ENCODE data around the gene PHYH. TPM values are rescaled to one million over a fixed set of nuclear protein-coding genes. Genes with fewer than 3 reads are reported as not detected.
"Not testable (repeated sequence)": the region's sequence is repeated elsewhere in the genome, so short reads cannot be mapped to it uniquely, and the experiment has no call there.

The PHYH gene
- polyA plus RNA-seq, 6 donors from 2014 or later: 7.0 to 15.3 (median 8.8) TPM

DNA sequence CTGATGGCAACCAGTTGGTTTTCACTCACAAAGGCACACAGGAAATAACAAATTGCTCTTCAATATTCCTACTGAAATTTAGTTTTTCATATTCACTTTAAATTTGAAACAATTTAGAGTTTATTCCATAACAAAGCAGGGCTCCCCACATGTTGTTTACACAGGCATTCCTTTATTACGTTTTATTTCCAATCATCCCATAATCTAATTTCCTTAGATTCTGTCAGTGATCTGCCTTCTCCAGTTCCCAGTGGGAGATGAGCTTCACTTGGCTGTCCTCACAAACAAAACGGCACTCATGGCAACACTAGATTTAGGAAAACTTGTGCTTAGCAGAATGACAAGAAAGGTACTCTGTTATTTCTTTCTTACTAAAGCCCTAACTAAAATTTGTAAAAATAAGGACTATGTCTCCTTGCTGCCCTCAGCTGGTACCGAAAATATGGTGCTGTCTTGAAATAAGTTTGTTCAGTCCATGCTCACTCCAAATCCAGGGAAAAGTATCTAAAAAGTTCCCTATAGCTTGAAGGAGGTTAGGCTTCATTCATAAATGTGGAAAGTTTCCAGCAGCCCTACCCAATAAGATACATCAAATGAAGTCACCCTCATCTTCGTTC lies 23.0 kb downstream of the PHYH start:
- Mint-ChIP-seq H3K4me1 (no peaks in the 10 kb centered on the region), H3K27ac (peak overlapping the region in 1 of 6 donors; percentile 28)

DNA sequence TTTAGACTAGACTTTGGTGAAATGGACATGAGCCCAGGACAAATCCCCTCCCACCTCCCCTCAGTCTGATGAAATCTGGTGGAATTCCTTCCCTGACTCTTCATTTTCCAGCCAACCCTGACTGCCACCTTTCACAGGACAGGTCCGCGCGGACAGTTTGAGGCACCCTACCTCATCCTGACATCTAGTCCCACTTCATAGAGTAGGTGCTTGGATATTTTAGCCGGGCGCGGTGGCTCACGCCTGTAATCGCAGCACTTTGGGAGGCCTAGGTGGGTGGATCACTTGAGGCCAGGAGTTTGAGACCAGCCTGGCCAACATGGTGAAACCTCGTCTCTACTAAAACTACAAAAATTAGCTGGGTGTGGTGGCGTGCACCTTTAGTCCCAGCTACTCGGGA lies 23.7 kb downstream of the PHYH start:
- not testable (repeated sequence) for H3K4me1 Mint-ChIP-seq; H3K9me3 Mint-ChIP-seq; H3K27ac Mint-ChIP-seq; H3K27me3 Mint-ChIP-seq; H3K36me3 Mint-ChIP-seq; ATAC-seq (ENCODE audit: low read depth in 2 of 2); H3K4me3 Mint-ChIP-seq; DNase-seq

More for the DNA sequence above, 23.0 kb downstream of the PHYH start:
- no peak for ATAC-seq (ENCODE audit: low read depth in 2 of 2)
- H3K9me3 Mint-ChIP-seq: no peaks in the 10 kb centered on the region
- no peak for DNase-seq
- no peaks in the 10 kb centered on the region for H3K36me3 Mint-ChIP-seq
- no peaks in the 10 kb centered on the region for H3K27me3 Mint-ChIP-seq
- no peak overlapping the region for H3K4me3 Mint-ChIP-seq

DNA sequence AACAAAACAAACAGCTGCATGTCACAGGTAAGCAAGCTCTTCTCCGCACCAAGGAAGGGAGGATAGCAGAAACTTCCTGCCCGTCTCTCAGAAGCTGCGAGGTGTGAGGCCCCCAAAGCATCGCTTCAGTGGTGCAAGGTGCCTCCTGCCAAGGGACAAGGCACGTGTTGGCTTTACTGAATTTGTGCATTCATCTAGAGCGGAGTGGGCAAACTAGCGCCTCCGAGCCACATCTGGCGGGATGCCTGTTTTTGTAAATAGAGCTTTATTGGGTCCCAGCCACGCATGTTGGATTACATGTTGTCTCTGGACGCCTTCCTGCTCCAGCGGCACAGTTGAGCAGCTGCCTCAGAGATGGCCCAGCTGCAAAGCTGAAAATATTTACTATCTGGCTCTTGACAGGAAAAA lies 27.7 kb downstream of the PHYH start:
- DNase-seq (no peak), ATAC-seq (ENCODE audit: low read depth in 2 of 2) (no peak)
- Mint-ChIP-seq H3K27ac (no peak overlapping the region), H3K4me3 (no peak overlapping the region), H3K27me3 (no peaks in the 10 kb centered on the region), H3K9me3 (no peaks in the 10 kb centered on the region), H3K36me3 (no peaks in the 10 kb centered on the region), H3K4me1 (no peaks in the 10 kb centered on the region)

DNA sequence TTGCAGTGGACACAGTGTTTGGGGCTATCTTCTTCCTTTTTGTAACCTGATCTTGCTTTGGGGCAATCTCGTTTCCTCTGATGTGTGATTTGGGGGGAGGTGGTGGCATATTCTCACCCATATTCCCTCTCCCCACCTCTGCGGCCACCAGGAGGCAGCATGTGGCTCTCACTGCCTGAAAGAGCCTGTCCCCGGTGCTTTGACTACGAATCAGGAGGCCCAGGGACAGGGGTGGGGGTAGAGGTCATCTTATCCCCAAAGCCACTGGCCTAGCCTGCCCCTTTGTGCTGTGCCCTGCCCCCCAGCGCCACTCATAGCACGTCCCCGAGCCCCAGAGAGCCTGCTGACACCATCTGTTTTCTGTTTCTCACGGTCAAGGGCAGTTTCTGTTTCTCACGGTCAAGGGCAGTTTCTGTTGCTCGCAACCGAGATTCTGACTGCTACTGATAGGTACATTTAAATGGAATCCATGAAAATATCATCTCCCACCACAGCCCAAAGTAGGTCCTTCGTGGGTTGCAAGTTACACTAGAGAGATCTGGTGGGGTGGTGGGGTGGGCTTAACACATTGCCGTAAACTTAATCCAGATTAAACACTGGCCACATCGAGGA lies 28.2 kb downstream of the PHYH start:
- Mint-ChIP-seq H3K36me3 (no peaks in the 10 kb centered on the region), H3K4me1 (no peaks in the 10 kb centered on the region), H3K27ac (peak overlapping the region in 2 of 6 donors; percentile 29 to 78), H3K27me3 (no peaks in the 10 kb centered on the region), H3K9me3 (no peaks in the 10 kb centered on the region), H3K4me3 (no peak overlapping the region)
- ATAC-seq (ENCODE audit: low read depth in 2 of 2): peak; percentile 43 to 49
- peak; percentile 15 for DNase-seq

DNA sequence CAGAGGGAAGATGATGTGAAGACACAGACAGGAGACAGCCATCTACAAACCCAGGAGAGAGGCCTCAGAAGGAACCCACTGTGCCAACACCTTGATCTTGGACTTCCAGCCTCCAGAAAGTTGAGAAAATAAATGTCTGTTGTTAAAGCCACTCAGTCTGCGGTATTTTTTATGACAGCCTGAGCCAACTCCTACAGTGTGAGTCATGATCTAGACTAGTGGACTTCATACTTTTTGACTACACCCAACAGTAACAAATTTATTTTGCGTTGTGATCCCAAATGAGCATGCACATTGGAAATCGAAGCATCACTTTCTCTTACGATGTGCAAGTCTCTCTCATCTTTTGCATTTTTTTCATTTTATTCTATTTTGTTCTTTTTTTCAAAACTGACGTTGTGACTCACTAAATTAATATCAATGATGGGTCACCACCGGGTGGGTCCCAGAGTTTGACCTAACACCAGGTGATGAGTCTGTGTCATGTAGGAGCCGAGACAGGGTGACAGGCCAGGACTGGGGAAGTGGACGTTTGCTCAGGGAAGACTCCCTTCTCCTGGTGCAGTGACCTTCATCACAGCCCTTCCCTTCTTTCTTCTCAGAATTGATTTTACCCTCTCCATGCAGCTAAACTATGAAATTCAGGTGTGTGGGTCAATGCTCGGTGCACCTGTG lies 28.9 kb downstream of the PHYH start:
- H3K27ac Mint-ChIP-seq: peak overlapping the region in 2 of 6 donors; percentile 33 to 53
- no peaks in the 10 kb centered on the region for H3K36me3 Mint-ChIP-seq
- peaks cover 3 to 4% (median 4%) of the 10 kb centered on the region in 3 donors for H3K27me3 Mint-ChIP-seq
- H3K4me3 Mint-ChIP-seq: no peak overlapping the region
- DNase-seq: no peak
- H3K9me3 Mint-ChIP-seq: no peaks in the 10 kb centered on the region
- ATAC-seq (ENCODE audit: low read depth in 2 of 2): no peak
- no peaks in the 10 kb centered on the region for H3K4me1 Mint-ChIP-seq

DNA sequence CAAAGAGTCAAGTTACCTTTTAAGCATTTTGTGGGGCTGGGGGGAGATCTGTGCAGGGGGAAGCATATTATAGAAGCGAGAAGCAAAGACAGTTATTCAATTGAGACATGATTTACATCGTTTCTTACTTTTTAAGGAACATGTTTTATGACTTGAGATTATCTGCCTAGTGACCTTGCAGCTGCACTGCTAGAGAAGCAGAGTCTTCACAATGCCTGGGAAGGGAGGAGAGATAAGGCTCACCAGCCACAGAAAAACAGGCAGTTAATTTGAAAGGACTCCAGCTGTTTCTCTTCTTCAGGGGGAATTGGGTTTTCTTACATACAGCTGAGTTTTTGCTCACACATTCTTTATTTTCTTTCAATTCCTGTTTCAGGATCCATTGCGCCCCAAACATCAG lies 31.0 kb downstream of the PHYH start:
- no peak overlapping the region for H3K27ac Mint-ChIP-seq
- H3K27me3 Mint-ChIP-seq: peaks cover 7 to 20% (median 13%) of the 10 kb centered on the region in 3 donors
- no peaks in the 10 kb centered on the region for H3K4me1 Mint-ChIP-seq
- H3K9me3 Mint-ChIP-seq: no peaks in the 10 kb centered on the region
- ATAC-seq (ENCODE audit: low read depth in 2 of 2): no peak
- H3K4me3 Mint-ChIP-seq: no peak overlapping the region
- H3K36me3 Mint-ChIP-seq: no peaks in the 10 kb centered on the region
- DNase-seq: no peak

DNA sequence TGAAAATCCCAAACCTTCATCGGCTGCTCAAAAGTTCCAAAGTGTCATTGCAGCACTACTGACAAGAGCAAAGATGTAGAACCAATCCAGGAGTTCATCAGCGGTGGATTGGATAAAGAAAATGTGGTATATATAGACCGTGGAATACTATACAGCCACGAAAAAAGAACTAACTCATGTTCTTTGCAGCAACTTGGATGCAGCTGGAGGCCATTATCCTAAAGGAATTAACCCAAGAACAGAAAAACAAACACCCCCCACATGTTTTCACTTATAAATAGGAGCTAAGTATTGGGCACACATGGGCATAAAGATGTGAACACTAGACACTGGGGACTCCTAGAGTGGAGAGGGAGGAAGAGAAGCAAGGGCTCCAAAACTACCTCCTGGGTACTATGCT lies 31.6 kb downstream of the PHYH start:
- ATAC-seq (ENCODE audit: low read depth in 2 of 2): no peak

DNA sequence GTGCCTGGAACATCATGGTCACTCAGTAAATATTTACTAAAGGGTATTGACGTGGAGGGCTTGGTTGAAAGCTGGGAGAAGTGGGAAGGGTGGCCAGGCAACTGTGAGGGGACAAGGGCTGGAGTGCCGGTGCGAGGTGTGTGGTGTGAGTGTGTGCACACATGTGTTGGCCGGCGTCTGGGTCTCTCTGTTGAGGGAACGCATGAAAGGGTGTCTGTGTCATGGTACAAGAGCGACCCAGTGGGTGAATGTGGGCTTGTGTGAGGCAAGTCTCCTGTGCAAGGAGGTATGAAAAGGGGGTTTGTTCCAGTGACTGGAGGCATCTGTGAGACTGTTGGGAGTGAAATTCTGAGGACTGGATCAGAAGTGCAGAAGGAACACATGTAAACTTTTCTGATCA lies 36.3 kb downstream of the PHYH start:
- H3K4me1 Mint-ChIP-seq: no peaks in the 10 kb centered on the region
- H3K27ac Mint-ChIP-seq: no peak overlapping the region
- peaks cover 20 to 32% (median 25%) of the 10 kb centered on the region in 3 donors for H3K27me3 Mint-ChIP-seq
- peaks cover 0 to 9% of the 10 kb centered on the region in 2 donors for H3K36me3 Mint-ChIP-seq
- peaks cover 3 to 18% (median 7%) of the 10 kb centered on the region in 7 donors for H3K9me3 Mint-ChIP-seq
- ATAC-seq (ENCODE audit: low read depth in 2 of 2) (no peak), DNase-seq (no peak)
- H3K4me3 Mint-ChIP-seq: no peak overlapping the region

More for the DNA sequence above, 31.6 kb downstream of the PHYH start:
- DNase-seq: no peak
- peaks cover 12 to 25% (median 16%) of the 10 kb centered on the region in 3 donors for H3K27me3 Mint-ChIP-seq
- H3K4me3 Mint-ChIP-seq: no peak overlapping the region
- no peak overlapping the region for H3K27ac Mint-ChIP-seq
- no peaks in the 10 kb centered on the region for H3K4me1 Mint-ChIP-seq
- peaks cover 0 to 3% of the 10 kb centered on the region in 2 donors for H3K36me3 Mint-ChIP-seq
- peaks cover 0 to 2% (median 0%) of the 10 kb centered on the region in 7 donors for H3K9me3 Mint-ChIP-seq

DNA sequence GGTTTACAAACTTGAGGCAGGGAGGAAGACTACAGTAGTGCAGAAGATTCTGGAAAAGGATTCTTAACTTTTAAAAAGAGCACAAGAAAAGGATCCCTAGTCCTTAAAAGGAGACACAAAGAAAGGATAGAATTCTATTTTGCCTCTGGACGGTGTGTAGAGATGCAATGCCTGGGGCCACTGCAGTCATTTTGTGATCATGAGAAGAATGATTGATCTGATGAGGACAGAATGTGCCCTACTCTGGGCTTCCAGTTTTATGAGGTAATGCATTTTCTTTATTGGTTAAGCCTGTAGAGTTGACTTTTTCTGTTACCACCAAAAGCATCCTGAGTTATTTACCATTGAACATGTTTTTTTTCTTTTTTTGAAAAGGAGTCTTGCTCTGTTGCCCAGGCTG lies 37.4 kb downstream of the PHYH start:
- Mint-ChIP-seq H3K9me3 (peaks cover 3 to 23% (median 7%) of the 10 kb centered on the region in 7 donors), H3K4me3 (no peak overlapping the region), H3K27ac (no peak overlapping the region), H3K36me3 (peaks cover 0 to 9% of the 10 kb centered on the region in 2 donors), H3K27me3 (peaks cover 20 to 32% (median 25%) of the 10 kb centered on the region in 3 donors), H3K4me1 (no peaks in the 10 kb centered on the region)
- no peak for DNase-seq
- ATAC-seq (ENCODE audit: low read depth in 2 of 2): no peak

DNA sequence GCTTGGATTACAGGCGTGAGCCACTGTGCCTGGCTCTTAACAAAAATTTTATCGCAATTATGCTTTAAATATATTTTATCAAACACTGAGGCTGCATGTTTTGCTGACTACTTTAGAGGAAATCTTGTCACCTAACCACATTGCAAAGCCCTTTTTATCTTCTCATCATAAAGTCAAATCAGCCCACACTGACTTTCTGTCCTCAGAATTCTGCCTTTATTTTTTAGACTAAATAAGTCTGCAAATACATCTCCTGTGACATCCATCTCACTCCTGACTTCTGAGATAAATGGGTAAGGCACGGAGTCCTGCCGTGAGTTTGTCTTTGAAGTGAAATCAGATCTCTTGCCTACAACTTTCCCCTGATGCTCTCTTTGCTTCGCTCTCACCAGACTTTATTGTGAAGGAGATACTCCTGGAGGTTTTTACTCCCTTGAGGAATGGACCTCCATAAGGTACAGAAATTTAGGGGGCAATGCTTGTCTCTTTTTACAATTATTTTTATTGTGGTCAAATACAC lies 42.2 kb downstream of the PHYH start:
- no peak for ATAC-seq (ENCODE audit: low read depth in 2 of 2)
- Mint-ChIP-seq H3K27ac (no peak overlapping the region), H3K36me3 (no peaks in the 10 kb centered on the region), H3K27me3 (peaks cover under 1 to 5% (median 4%) of the 10 kb centered on the region in 3 donors), H3K9me3 (peaks cover 0 to 19% (median 5%) of the 10 kb centered on the region in 7 donors), H3K4me3 (no peak overlapping the region), H3K4me1 (no peaks in the 10 kb centered on the region)
- no peak for DNase-seq

DNA sequence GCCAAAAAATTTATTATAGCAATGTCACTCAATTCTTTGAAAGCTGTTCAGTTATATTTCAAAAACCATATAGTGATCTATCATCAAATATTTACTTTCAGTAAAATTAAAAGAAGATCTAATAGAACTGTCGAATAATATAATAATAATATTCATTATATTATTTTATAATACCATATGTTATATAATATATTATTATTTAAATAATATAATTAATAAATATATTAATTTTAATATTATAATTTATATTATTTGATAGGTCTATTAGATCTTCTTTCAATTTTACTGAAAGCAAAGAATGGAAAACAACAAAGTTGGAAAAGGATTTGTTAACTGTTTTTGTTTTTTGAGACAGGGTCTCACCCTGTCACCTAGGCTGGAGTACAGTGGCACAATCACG lies 43.2 kb downstream of the PHYH start:
- Mint-ChIP-seq H3K36me3 (no peaks in the 10 kb centered on the region), H3K4me1 (peaks cover 0 to 4% (median 0%) of the 10 kb centered on the region in 3 donors), H3K27ac (no peak overlapping the region), H3K4me3 (no peak overlapping the region), H3K27me3 (no peaks in the 10 kb centered on the region), H3K9me3 (peaks cover 0 to 16% (median 5%) of the 10 kb centered on the region in 7 donors)
- DNase-seq (no peak), ATAC-seq (ENCODE audit: low read depth in 2 of 2) (no peak)

DNA sequence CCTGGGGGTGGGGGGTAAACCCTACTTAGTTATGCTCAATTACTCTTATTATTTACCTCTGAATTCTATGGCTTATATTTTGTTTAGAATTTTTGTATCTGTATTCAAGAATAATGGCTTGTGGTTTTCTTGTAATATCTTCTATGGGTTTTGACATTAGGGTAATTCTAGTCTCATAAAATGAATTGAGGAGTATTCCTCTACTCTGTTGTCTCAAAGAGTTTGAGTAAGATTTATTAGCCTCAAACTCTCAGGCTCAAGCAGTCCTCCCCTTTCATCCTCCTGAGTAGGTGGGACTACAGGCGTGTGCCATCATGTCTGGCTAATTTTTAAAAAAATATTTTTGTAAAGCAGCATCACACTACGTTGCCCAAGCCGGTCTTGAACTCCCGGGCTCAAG lies 46.1 kb downstream of the PHYH start:
- no peak overlapping the region for H3K4me3 Mint-ChIP-seq
- DNase-seq (no peak), ATAC-seq (ENCODE audit: low read depth in 2 of 2) (no peak)
- no peaks in the 10 kb centered on the region for H3K27me3 Mint-ChIP-seq
- H3K4me1 Mint-ChIP-seq: peaks cover 0 to 4% (median 0%) of the 10 kb centered on the region in 3 donors
- no peak overlapping the region for H3K27ac Mint-ChIP-seq
- H3K9me3 Mint-ChIP-seq: peaks cover 0 to 7% (median 0%) of the 10 kb centered on the region in 7 donors
- no peaks in the 10 kb centered on the region for H3K36me3 Mint-ChIP-seq

DNA sequence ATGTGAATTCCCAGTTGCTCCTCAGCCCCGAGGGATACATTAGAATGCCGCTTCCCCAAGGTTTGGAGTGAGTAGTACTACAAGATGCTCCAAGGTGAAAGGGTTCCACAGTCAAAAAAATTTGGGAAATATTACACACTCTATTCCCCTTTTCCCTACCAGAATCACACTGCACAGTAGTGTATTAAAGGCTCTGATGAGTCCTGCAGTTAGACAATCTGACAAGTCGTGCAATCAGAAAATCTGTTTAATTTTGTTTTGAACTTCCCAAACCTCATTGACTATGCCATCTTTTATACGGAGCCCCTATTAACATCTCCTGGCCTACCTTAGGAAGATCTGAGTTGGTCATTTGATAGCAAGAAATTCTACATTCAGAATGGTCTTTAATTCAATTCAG lies 52.1 kb downstream of the PHYH start:
- H3K4me1 Mint-ChIP-seq: peaks cover 0 to 4% (median 0%) of the 10 kb centered on the region in 3 donors
- no peak overlapping the region for H3K27ac Mint-ChIP-seq
- DNase-seq: no peak
- H3K9me3 Mint-ChIP-seq: no peaks in the 10 kb centered on the region
- no peak for ATAC-seq (ENCODE audit: low read depth in 2 of 2)
- no peaks in the 10 kb centered on the region for H3K27me3 Mint-ChIP-seq
- no peaks in the 10 kb centered on the region for H3K36me3 Mint-ChIP-seq
- H3K4me3 Mint-ChIP-seq: no peak overlapping the region

DNA sequence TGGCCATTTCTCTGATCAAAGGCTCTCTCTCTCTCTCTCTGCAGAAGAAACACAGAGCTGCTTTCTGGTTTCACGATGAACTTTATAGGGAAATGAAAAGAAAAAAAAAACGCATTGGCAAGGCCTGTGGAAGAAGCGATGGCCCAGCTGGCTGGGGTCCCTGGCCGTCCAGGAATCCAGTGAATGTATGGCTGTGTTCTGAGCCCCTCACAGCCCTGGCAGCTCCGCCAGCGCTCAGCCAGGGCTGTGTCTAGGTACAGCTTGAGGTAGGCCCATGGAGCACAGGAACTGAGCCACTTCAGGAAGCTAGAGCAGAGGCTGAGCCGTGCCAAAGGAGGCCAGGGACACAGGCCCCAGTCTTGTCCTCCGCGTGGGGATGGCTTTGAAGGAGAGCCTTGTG lies 52.6 kb downstream of the PHYH start:
- Mint-ChIP-seq H3K4me1 (peaks cover 0 to under 1% (median 0%) of the 10 kb centered on the region in 3 donors), H3K27me3 (no peaks in the 10 kb centered on the region), H3K9me3 (no peaks in the 10 kb centered on the region), H3K36me3 (no peaks in the 10 kb centered on the region), H3K4me3 (no peak overlapping the region), H3K27ac (no peak overlapping the region)
- DNase-seq (no peak), ATAC-seq (ENCODE audit: low read depth in 2 of 2) (no peak)
